ENCODE data around the gene NFE2L3. TPM values are rescaled to one million over a fixed set of nuclear protein-coding genes. Genes with fewer than 3 reads are reported as not detected.

The NFE2L3 gene
- total RNA-seq, 2 experiments from 2014 or later: 9.7 to 10.4 TPM

- peak overlapping the region; percentile 84 for H3K27ac Mint-ChIP-seq
- H3K4me1 Mint-ChIP-seq (ENCODE audit: low read depth): peaks cover 56% of the 10 kb centered on the region
- H3K4me3 Mint-ChIP-seq: peak overlapping the region; percentile 100
- CTCF ChIA-PET: interaction anchor here (1.3 to 12.8 kb wide), 8 partner anchors 17 to 302 kb away, joined by 4 to 222 read pairs (median 16); partner anchors contain the start of gene NFE2L3
- no peaks in the 10 kb centered on the region for H3K27me3 Mint-ChIP-seq (ENCODE audit: low read depth)
- ATAC-seq (no peak), DNase-seq (no peak)
- peaks cover 95% of the 10 kb centered on the region for H3K36me3 Mint-ChIP-seq (ENCODE audit: low read depth)
- POLR2A ChIA-PET: interaction anchor here (1.1 to 12.0 kb wide), 13 partner anchors 5 to 303 kb away, joined by 3 to 187 read pairs (median 8); partner anchors contain the start of gene NFE2L3
- no peaks in the 10 kb centered on the region for H3K9me3 Mint-ChIP-seq (ENCODE audit: insufficient read depth)
These were observed 44.1 kb downstream of the NFE2L3 start for GRCh38 chr7:26195867-26196657.

DNA sequence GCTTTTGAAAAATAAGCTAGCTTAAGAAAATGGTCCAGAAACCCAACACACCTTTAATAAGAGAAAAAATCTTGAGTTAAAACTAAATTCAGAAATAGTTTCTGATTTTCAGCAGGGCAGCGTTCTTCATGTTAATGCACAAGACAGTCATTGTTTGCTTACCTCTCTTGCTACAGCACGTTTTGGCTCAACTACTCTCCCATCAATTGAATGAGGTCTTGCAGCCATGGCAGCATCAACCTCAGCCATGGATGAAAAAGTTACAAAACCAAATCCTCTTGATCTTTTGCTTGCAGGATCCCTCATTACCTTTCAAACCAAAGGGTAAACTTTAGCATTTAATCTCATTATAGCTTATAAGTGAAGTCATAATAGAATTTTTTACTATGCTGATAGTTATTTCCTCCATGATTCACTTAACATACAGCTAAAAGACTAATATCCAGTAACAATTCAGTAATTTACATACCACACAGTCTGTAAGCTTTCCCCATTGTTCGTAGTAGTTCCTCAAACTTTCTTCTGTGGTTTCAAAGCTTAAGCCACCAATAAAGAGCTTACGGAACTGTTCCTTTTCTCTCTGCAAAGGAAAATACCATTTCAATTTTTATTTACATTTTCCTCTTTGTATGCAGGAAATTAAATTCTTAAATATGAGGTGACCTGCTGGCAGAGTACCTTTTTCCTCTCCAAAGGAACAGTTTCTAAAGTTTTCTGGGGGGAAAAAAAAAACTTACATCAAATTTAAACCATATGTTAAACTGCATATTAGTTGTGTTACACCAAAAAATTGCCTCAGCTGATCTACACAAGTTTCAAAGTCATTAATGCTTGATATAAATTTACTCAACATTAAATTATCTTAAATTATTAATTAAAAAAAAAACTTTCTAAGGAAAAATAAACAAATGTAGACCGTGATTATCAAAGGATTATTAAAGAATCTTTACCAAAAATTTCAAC lies 45.4 kb downstream of the NFE2L3 start:
- Mint-ChIP-seq H3K27ac (peak overlapping the region; percentile 100), H3K4me1 (ENCODE audit: low read depth) (peaks cover 45% of the 10 kb centered on the region), H3K36me3 (ENCODE audit: low read depth) (peaks cover 85% of the 10 kb centered on the region), H3K27me3 (ENCODE audit: low read depth) (no peaks in the 10 kb centered on the region), H3K9me3 (ENCODE audit: insufficient read depth) (no peaks in the 10 kb centered on the region), H3K4me3 (peak overlapping the region; percentile 100)
- DNase-seq (no peak), ATAC-seq (no peak)
- ChIA-PET CTCF (interaction anchor here (0.8 to 12.8 kb wide), 20 partner anchors 9 to 304 kb away, joined by 3 to 222 read pairs (median 6); partner anchors contain the start of gene NFE2L3), POLR2A (interaction anchor here (0.5 to 12.0 kb wide), 19 partner anchors 7 to 305 kb away, joined by 3 to 187 read pairs (median 5); partner anchors contain the start of gene NFE2L3)

- peak overlapping the region; percentile 100 for H3K27ac Mint-ChIP-seq
- CTCF ChIA-PET: interaction anchor here (0.8 to 12.8 kb wide), 21 partner anchors 10 to 304 kb away, joined by 3 to 222 read pairs (median 4); partner anchors contain the start of gene NFE2L3
- ATAC-seq (no peak), DNase-seq (peak; percentile 46)
- POLR2A ChIA-PET: interaction anchor here (0.7 to 12.0 kb wide), 14 partner anchors 7 to 167 kb away, joined by 3 to 187 read pairs (median 10); partner anchors contain the start of gene NFE2L3
- H3K4me1 Mint-ChIP-seq (ENCODE audit: low read depth): peaks cover 38% of the 10 kb centered on the region
- no peaks in the 10 kb centered on the region for H3K27me3 Mint-ChIP-seq (ENCODE audit: low read depth)
- no peaks in the 10 kb centered on the region for H3K9me3 Mint-ChIP-seq (ENCODE audit: insufficient read depth)
- H3K36me3 Mint-ChIP-seq (ENCODE audit: low read depth): peaks cover 83% of the 10 kb centered on the region
- peak overlapping the region; percentile 100 for H3K4me3 Mint-ChIP-seq
These were observed 46.3 kb downstream of the NFE2L3 start for GRCh38 chr7:26198133-26198780.

- Mint-ChIP-seq H3K4me3 (peak overlapping the region; percentile 100), H3K27ac (peak overlapping the region; percentile 100), H3K36me3 (ENCODE audit: low read depth) (peaks cover 83% of the 10 kb centered on the region), H3K27me3 (ENCODE audit: low read depth) (no peaks in the 10 kb centered on the region), H3K9me3 (ENCODE audit: insufficient read depth) (no peaks in the 10 kb centered on the region), H3K4me1 (ENCODE audit: low read depth) (peaks cover 35% of the 10 kb centered on the region)
- CTCF ChIA-PET: interaction anchor here (0.8 to 12.8 kb wide), 21 partner anchors 9 to 305 kb away, joined by 3 to 222 read pairs (median 4); partner anchors contain the start of gene NFE2L3
- ATAC-seq (no peak), DNase-seq (no peak)
- POLR2A ChIA-PET: interaction anchor here (0.6 to 12.0 kb wide), 12 partner anchors 8 to 166 kb away, joined by 3 to 187 read pairs (median 12); partner anchors contain the start of gene NFE2L3
These were observed 46.8 kb downstream of the NFE2L3 start for GRCh38 chr7:26198781-26199169.

GRCh38 chr7:26199301-26200037 lies 47.5 kb downstream of the NFE2L3 start:
- H3K27ac Mint-ChIP-seq: peak overlapping the region; percentile 100
- no peaks in the 10 kb centered on the region for H3K9me3 Mint-ChIP-seq (ENCODE audit: insufficient read depth)

DNA sequence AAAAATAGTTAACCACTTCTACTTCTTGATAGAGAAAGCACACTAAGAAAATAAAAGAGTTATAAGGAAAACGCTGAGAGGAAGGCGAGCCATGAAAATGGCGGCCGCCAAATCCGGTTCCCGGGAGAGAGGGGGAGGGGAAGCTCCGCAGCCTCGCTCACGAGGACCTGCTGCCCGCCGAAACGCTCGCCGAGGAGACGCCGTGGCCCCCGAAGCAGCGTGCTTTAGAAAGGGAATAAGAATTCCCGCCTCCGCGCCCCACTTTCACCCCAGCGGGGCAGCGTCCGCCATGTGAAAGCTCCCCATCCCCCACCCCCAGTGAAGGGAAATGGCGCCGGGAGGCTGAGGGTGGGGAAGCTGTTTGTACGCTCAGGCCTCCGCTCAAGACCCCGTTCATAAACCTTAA lies 48.0 kb downstream of the NFE2L3 start:
- POLR2A ChIA-PET: interaction anchor here (0.6 to 12.0 kb wide), 20 partner anchors 9 to 1286 kb away, joined by 3 to 187 read pairs (median 6); partner anchors contain the start of gene NFE2L3
- Mint-ChIP-seq H3K36me3 (ENCODE audit: low read depth) (peaks cover 85% of the 10 kb centered on the region), H3K27ac (peak overlapping the region; percentile 100), H3K4me3 (peak overlapping the region; percentile 100), H3K4me1 (ENCODE audit: low read depth) (peaks cover 35% of the 10 kb centered on the region), H3K9me3 (ENCODE audit: insufficient read depth) (no peaks in the 10 kb centered on the region), H3K27me3 (ENCODE audit: low read depth) (no peaks in the 10 kb centered on the region)
- CTCF ChIA-PET: interaction anchor here (0.8 to 12.8 kb wide), 8 partner anchors 12 to 306 kb away, joined by 3 to 222 read pairs (median 8); partner anchors contain the start of gene NFE2L3
- ATAC-seq (peak; percentile 24), DNase-seq (peak; percentile 85)

More at GRCh38 chr7:26199301-26200037, 47.5 kb downstream of the NFE2L3 start:
- POLR2A ChIA-PET: interaction anchor here (0.6 to 12.0 kb wide), 23 partner anchors 9 to 1285 kb away, joined by 3 to 187 read pairs (median 7); partner anchors contain the start of gene NFE2L3
- peaks cover 82% of the 10 kb centered on the region for H3K36me3 Mint-ChIP-seq (ENCODE audit: low read depth)
- H3K4me3 Mint-ChIP-seq: peak overlapping the region; percentile 100
- DNase-seq (peak; percentile 77), ATAC-seq (no peak)
- no peaks in the 10 kb centered on the region for H3K27me3 Mint-ChIP-seq (ENCODE audit: low read depth)
- CTCF ChIA-PET: interaction anchor here (0.8 to 12.8 kb wide), 15 partner anchors 11 to 306 kb away, joined by 3 to 222 read pairs (median 8); partner anchors contain the start of gene NFE2L3
- peaks cover 33% of the 10 kb centered on the region for H3K4me1 Mint-ChIP-seq (ENCODE audit: low read depth)

DNA sequence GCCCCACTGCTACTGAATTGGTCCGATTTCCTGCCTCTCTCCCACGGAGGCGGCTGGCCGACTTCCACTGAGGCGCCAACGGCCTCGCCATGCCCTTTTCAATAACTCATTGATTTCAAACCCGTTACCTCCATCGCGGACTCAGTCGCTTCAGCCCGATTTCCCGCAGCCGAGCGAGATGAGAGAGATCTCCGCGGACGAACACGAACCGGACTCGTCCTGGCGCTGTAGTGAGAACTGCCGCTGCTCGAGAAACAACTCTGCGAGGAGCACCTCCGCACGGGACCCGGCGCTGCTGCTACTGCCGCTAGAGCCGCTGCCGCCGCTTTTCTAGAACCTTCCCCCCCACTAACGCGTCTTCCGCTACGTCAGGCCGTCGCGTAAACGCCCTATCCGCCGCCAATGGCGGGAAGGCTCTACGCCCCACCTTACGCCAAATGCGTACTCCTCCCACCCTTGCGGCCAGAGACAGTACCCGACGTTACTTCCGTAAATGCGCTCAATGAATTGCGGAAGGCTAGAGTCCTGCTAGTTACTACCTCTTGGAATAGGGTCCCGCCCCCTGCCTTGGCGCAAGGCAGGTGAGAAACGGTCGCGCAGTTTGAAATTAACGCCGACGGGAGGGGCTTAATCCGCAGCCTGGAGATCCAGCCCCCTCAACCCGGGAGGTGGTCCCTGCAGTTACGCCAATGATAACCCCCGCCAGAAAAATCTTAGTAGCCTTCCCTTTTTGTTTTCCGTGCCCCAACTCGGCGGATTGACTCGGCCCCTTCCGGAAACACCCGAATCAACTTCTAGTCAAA lies 48.6 kb downstream of the NFE2L3 start, which contains the start of gene HNRNPA2B1:
Gene HNRNPA2B1 (minus strand): TSS at position 303 of the 803 bp plus-strand sequence. CDS start 169 bp downstream, at position 134.
- H3K27me3 Mint-ChIP-seq (ENCODE audit: low read depth): no peaks in the 10 kb centered on the region
- DNase-seq (peak; percentile 99), ATAC-seq (peak; percentile 72)
- no peaks in the 10 kb centered on the region for H3K9me3 Mint-ChIP-seq (ENCODE audit: insufficient read depth)
- peak within 1 kb of the TSS; percentile 100 for H3K4me3 Mint-ChIP-seq
- H3K27ac Mint-ChIP-seq: peak within 1 kb of the TSS; percentile 100
- H3K36me3 Mint-ChIP-seq (ENCODE audit: low read depth): peaks cover 85% of the 10 kb centered on the region
- CTCF ChIA-PET: interaction anchor here (0.8 to 12.8 kb wide), 10 partner anchors 13 to 169 kb away, joined by 3 to 222 read pairs (median 7); partner anchors contain the start of gene NFE2L3
- POLR2A ChIA-PET: interaction anchor here (0.5 to 12.0 kb wide), 30 partner anchors 10 to 1286 kb away, joined by 3 to 187 read pairs (median 4); partner anchors contain the start of gene NFE2L3
- H3K4me1 Mint-ChIP-seq (ENCODE audit: low read depth): peaks cover 35% of the 10 kb centered on the region

- Mint-ChIP-seq H3K9me3 (ENCODE audit: insufficient read depth) (no peaks in the 10 kb centered on the region), H3K4me3 (peak within 1 kb of the TSS; percentile 100), H3K27ac (peak within 1 kb of the TSS; percentile 100), H3K36me3 (ENCODE audit: low read depth) (peaks cover 83% of the 10 kb centered on the region), H3K27me3 (ENCODE audit: low read depth) (no peaks in the 10 kb centered on the region), H3K4me1 (ENCODE audit: low read depth) (peaks cover 35% of the 10 kb centered on the region)
- peak; percentile 96 for DNase-seq
- CTCF ChIA-PET: interaction anchor here (0.7 to 12.8 kb wide), 6 partner anchors 9 to 168 kb away, joined by 3 to 222 read pairs (median 6); no protein-coding TSS in a partner anchor
- ATAC-seq: peak; percentile 50
- POLR2A ChIA-PET: interaction anchor here (0.5 to 12.0 kb wide), 22 partner anchors 9 to 339 kb away, joined by 3 to 187 read pairs (median 4); partner anchors contain the start of genes NFE2L3 and SNX10
These were observed 49.4 kb downstream of the NFE2L3 start, which contains the start of gene CBX3 for GRCh38 chr7:26201247-26202018. TSS of gene CBX3 (plus strand) at chr7:26201745. CDS start at chr7:26202999, 1,254 bp downstream.
